CD1c-positive myeloid dendritic cell (primary cell): Measurements from ENCODE around the gene PRSS8.
"Not testable (repeated sequence)": the region's sequence is repeated elsewhere in the genome, so short reads cannot be mapped to it uniquely, and the experiment has no call there.

Source experiments
- DNase-seq: peaks from one replicate; pipeline ENCODE4 v3.0.0-alpha.2; 2016; ENCODE audit errors: extremely low spot score

Gene PRSS8

DNA sequence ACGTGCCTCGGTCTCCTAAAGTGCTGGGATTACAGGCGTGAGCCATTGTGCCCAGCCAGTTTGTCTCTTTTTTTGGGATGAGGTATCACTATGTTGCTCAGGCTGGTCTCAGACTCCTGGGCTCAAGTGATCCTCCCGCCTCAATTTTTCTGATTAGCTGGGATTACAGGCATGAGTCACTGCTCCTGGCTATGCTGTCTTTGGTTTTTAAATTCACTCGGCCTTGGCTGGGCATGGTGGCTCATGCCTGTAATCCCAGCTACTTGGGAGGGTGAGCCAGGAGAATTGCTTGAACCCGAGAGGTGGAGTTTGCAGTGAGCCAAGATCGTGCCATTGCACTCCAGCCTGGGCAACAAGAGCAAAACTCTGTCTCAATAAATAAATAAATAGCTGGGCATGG, 8.9 kb upstream of the PRSS8 start:
- DNase-seq = not testable (repeated sequence)

DNA sequence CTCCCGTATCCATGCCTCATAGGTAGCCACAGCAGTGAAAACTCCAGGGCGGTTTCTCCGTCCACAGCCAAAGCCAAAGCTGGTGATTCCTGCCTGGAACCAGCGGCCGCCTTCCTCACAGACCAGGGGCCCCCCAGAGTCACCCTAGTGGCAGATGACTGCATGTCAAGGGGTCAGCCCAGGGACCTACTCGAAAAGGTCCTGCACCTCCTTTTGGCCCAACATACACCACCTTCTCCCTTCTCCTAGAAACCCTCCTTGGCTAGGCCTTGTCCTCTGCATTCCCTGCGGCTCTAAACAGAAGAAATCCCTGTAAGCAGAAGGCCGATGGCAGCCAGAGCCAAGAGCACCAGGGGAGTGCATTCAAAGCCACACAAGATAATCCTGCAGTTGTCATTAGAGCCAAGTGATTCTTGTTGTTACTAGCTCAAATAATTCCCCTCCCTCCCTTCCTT, 8.2 kb upstream of the PRSS8 start:
- no peak for DNase-seq

DNA sequence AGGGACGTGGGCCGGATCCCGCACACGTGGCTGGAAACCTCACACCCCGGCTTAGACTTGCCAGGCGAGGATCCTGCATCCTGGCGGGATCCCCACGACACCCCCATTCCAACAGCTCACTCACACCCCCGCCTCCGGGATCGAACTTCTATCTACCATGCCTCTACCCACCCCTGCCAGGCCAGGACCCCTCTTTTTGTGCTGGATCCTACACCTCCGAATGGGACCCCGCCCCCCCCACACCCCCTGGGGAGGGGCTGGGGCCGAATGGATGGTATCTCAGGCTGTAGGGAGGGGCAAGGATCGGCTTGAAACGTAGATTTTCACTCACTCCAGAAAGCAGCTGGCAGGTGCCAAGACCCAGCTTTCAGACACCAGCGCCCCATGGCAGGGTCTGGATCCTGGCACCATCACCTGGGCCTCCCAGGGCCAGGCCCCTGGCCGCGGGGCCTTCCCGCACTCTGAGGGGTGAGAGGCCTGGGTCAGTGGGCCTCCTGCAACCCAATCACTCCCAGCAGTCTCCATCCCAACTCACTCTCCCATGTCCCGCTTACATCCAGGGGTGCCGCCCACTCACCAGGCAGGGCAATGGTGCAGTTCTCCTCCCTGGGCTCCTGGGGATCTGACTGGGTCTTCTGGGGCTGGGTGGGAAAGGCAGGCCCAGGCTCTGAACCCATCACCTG, 7.6 kb upstream of the PRSS8 start:
- DNase-seq = no peak

DNA sequence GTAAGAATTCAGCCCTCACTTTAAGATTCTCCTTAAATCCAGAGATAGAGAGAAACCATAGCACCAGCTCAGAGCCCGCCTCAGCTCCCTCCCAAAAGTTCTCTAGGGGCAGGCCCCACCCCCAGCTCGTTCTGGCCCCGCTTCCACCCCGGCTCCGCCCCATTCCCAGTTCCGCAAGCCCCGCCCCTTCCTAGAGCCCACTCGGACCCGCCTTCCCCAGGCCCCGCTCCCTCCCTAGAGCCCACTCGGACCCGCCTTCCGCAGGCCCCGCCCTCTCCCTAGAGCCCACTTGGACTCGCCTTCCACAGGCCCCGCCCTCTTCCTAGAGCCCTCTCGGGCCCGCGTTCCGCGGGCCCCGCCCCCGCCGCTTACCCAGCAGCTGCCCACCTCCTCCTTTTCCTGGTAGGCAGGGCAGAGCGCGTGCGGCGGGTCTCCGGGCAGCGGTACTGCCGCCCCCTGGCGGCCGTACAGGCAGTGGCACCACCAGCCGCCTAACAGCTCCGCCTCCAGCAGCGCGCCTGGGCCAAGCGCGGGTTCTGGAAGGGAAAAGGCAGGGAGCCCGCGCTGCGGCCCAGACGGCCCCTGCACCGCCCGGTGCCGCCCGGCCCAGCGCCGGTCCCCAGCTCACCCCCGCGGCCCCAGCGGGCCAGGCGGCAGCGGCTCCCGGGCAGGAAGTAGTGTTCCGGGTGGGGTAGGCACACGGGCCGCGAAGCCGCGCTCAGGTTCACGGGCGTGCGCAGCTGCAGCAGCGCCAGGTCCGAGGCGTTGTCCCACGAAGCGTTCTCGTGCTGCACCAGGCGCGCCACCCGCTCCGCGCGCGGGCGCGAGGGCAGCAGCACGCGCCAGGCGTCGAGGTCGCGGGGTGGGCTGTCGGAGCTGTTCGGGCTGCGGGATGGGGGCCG, 6.8 kb upstream of the PRSS8 start:
- DNase-seq = peak; percentile 98

DNA sequence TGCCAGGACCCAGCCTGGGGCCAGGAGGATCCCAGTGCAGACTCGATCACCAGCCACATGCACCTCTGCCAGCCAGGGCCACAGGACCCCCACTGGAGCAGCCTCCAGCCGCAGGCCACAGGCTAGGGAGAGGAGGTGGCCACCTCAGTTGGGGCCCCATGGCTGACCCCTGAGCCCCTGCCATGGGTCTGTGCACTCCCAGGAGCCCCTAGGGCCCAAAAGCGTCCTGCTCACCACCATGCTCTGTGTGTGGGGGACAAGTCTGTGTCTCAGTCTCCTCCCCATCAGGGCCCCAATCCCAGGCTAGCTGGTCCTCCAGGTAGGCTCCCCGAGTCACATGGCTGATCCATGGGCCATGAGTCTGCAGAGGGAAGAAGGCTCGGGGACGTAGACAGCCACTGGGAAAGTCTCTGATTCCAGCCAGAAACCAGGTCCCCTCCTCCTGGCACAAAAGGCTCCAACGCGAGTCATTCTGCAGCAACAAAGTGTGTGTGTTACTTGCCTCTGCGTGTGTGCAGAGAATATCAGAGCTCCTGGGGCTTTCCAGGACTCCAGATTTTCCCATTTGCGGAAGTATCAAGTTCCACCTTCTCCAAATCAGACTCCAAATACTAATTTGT, 6.1 kb upstream of the PRSS8 start:
- no peak for DNase-seq

DNA sequence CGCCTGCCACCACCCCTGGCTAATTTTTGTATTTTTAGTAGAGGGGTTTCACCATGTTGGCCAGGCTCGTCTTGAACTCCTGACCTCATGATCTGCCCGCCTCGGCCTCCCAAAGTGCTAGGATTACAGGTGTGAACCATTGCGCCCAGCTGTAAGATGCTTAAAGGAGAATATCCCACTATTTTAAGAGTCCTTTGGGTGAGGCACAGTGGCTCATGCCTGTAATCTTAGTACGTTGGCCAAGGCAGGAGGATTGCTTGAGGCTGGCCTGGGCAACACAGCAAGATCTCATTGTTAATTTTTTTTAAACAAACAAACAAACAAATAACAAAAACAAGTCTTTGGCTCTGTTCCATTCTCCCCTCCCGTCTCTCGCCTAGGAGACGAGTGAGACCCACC, 5.5 kb upstream of the PRSS8 start:
- not testable (repeated sequence) for DNase-seq

DNA sequence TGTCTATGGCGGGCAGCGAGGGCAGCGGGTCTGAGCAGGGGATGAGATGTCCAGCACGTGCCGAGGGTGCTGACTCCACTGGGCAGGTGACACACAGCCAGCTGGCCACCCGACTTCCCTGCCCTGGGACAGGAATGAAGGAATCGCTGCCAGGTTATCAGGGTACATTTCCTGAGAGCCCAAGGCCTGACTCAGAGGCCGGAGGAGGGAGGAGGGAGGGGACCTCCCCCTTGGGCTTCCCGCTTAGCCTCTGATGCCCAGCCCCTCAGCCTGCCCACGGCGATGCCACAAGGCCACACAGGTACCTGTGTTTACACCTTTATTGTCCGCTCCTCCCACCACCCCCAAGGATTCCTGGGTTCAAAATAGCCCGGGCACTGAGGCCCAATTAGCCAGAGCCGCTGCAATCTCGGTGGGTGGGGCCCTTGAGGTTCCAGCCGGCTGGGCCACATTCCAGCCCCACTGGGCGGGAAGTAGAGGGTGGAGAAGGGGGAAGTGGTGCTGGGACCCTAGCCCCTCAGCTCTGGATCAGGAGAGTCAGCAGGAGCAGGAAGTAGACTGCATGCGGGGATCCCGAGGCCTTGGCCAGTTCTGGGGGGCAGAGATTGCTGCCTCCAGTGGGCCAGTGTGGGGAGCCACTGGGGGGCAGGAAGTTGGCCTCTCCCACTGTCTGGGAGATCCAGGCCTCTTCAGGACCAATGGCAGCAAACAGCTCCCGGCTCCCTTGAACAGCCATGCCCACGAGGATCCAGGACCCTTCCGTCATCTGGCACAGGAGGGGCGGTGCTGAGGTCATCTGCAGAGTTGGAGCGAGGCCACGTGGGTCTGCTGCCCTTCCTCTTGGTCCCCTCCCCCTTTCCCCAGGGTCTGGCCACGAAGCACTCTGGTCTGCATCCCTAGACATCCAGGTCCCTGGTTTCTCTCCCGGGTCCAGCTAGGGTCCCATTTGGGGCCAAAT, 3.4 kb upstream of the PRSS8 start:
- DNase-seq = no peak

DNA sequence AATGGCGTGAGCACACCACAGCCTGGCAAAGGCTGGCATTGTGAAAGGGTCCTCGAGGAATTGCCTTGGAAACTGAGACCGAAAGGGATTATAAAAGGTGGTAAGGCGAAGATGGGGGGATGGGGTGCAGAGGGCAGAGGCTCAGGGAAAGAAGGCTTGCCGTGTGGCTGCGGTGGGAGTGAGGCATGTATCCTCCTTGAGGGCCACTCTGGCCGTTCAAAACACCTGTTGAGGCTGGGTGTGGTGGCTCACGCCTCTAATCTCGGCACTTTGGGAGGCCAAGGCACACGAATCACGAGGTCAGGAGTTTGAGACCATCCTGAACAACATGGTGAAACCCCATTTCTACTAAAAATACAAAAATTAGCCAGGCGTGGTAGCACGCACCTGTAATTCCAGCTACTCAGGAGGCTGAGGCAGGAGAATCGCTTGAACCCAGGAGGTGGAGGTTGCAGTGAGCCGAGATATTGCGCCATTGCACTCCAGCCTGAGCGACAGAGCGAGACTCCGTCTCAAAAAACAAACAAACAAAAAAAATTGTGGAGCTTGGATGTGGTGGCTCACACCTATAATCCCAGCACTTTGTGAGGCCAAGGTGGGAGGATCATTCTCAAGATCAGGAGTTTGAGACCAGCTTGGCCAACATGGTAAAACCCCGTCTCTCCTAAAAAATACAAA, 1.4 kb upstream of the PRSS8 start:
- DNase-seq = not testable (repeated sequence)

DNA sequence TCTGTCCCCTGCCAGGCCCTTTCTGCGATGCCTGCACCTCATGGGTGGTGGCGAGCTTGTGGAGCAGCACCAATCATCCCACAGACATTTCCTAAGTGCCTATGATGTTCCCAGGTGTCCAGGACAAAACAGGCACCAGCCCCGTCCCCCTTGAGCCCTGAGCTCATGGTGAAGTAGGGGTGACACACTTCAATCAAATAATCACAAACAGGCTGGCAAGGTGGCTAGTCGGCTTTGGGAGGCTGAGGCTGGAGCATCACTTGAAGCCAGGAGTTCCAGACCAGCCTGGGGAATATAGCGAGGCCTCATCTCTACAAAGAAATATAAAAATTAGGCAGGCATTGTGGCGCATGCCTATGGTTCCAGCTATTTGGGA, 748 bp upstream of the PRSS8 start:
- no peak for DNase-seq

DNA sequence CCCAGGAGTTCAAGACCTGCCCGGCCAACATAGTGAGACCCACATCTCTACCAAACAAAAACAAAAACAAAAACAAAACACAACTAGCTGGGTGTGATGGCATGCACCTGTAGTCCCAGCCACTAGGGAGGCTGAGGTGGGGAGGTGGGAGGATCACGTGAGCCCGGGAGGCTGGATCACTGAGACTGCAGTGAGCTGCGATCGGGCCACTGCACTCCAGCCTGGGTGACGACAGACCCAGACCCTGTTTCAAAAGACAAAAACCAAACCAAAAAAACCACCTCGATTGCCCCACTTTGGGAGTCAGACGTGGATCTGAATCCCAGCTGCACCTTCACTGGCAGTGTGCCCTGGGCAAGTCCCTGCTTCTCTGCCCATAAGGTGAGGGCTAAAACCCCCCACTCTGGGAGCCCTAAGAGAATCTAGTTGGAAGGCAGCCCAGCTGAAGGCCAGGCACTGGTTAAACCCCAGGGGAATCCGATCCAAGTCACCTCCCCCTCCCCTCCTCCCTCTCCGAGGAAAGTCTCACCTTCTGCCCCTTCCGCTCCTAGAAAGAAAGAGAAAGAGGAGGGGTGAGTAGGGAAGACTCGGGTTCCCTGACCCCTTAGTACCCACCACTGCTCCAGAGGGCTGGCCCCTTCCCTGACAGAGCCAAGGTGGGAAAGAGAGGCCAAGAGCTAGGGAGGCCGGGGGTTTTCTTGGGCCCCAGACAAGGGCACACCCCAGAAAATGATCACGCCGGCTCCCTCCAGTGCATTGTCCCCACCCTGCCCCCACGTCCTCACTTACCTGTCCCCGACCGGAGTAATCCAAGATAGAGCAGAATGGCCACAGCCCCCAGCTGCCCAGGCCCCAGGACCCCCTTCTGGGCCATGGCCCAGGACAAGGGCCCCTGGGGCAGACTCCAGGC, 647 bp downstream of the PRSS8 start:
- peak; percentile 36 for DNase-seq

DNA sequence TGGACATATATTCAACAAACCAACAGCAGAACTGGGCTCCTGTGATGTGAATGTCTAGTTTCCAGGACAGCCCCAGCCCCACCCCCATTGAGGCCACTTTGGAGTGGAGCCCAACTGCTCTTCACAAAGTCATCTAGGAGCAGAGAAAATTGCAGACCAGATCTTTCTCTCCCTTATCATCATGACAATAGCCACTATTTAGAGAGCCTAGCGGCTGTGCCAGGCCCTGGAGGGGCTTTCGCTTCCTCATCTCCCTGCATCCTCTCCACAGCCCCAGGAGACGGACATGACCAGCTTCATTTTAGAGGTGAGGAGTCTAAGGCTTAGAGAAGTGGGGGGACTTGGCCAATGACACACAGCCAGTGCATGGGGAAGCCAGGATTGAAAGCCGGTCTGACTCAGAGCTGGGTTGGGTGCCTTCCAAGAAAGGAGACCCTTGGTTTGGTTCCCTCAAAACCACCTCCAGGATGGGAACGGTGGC, 1.4 kb downstream of the PRSS8 start:
- DNase-seq = peak; percentile 83

DNA sequence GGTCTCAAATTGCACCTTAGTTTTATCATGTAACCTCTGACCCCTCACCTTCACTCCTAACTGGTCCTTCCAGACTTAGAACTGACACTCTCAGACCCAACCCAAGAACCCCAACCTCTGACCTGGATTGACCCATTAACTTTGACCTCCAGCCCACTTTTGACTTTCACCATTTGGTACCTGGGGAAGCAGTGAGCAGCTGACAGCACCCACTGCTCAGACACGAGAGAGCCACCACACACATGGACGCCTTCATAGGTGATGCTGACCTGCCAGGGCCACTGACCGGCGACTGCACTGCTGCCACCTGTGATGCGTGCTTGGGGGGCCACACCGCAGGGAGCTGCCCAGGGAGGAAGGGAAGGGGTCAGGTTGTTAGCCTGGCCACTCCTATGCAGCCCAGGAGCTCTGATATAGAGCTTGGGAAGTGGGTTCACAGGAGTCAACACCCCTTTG, 2.5 kb downstream of the PRSS8 start:
- DNase-seq = no peak

DNA sequence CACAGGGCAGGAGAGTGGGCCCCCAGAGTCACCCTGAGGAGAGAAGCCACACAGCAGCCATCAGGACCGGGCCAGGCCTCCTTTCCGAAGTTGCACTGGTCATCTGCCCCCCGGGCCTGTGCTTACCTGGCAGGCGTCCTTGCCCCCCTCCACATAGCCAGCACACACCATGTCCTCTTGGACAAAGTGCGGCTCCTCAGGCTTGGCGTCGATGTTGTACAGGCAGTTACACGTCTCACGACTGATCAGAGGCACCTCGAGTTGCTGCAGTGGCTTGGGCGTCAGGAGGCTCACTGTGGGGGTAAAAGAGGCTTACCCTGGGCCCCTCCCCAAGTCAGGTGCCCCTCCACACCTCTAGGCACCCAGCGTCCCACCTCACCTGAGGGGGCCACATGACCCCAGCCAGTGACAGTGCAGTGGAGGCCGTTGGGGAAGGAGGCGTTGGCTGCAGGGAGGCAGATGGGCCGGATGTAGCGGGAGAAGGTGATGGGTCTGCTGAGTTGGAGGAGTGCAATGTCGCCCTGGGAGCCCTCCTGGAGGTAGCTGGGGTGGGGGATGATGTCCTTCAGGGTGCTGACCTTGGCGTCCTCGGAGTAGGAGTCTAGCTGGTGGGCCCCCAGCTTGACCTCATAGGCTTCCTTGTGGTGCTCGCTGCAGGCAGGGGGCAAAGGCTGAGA, 3.1 kb downstream of the PRSS8 start:
- no peak for DNase-seq

DNA sequence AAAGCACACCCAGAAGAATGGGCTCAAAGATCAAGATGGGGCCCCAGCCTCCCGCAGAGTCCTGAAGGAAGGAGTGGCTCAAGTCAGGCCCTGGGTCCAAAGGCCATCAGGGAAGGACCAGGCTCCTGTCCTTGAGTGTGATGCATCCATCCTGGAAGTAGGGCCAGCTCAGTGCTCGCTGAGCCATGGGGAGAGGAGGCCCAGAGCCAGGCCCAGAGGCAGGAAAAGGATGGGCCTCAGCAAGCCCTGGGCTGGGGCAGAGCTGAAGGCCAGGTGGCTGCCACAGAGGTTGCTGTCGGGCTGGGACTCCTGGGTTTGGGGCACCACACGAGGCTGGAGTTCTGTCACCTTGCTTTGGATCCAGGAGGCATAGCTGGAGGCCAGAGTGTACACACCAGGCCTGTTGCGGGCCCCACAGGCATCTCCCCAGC, 3.7 kb downstream of the PRSS8 start:
- DNase-seq = no peak

DNA sequence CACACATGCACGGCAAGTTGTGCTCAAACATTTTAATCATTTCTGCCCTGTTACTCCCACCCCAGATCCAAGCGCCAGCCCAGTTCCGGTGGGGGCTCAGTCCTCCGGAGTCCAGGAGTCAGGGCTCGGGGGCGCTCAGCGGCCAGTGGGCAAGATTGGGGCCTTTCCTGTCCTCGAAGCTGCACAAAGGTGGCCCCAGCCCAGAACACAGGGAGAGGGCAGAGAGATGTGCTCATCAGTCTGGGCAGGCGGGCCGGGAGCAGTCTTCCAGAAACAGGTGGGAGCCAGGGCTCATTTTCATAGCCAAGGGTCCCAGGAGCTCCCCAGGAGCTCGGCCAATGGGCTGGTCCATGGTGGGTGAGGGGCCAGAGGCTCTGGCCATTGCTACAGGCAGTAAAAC, 4.1 kb downstream of the PRSS8 start:
- no peak for DNase-seq

DNA sequence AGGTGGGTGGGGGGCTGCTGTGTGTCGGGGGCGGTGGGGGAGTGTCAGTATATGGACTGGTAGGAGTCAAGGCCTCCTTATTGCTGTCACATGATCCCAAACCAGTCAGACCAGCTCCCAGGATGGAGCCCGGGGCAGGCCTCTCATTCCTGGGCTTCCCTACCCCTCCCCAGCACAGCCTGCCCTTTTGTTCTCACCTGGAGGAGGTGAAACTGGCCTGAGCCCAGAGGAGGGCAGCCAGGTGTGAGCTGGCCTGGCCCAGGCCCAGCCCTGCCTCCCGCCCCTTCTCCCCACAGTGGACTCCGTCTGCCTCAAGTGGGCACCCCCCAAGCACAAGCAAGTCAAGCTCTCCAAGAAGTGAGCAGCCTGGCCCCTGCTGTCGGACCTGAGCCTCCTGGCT, 4.6 kb downstream of the PRSS8 start:
- no peak for DNase-seq

DNA sequence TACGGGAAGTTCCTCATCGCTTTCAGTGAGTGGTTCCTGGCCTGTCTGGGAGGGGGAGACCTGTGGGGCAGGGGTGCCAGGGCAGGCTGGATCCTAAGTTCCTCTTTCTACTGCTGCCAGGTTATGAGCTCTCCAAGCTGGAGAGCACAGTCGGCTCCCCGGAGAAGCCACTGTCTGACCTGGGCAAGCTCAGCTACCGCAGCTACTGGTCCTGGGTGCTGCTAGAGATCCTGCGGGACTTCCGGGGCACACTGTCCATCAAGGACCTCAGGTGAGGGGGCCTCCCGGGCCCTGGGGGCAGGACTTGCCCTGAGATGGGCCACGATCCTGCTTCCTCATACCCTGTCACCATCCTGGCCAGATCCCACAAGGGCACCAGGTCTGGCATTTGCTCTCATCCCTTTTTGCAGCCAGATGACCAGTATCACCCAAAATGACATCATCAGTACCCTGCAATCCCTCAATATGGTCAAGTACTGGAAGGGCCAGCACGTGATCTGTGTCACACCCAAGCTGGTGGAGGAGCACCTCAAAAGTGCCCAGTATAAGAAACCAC, 5.1 kb downstream of the PRSS8 start:
- DNase-seq = peak; percentile 74

DNA sequence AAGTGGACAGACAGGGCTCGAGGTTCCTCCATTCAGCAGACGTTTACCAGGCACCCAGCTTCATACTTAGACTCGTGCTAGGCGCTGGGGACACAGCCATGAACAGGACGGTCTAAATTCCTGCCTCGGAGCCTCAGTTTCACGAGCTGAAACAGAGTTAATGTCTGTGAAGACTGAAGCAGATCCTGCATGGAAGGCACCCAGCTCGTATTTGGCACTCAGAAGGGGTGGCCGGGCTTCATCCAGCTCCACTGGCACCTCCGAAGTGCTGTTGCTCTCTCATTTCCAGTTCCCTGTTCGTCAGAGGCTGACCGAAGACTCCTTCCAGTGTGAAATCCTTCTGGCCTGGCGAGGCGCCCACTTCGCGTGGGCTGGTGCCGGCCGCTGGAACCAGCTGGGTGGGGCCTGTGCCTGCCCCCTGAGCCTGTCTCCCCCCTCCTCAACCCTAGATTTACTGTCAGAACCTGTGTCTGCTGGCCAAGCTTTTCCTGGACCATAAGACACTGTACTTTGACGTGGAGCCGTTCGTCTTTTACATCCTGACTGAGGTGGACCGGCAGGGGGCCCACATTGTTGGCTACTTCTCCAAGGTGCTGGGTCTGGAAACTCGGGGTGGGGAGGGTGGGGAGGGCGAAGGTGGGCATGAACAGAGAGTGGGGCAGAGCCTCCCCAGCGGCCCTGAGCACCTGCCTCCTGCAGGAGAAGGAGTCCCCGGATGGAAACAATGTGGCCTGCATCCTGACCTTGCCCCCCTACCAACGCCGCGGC, 5.8 kb downstream of the PRSS8 start:
- peak; percentile 93 for DNase-seq
